ENCODE measurements around the gene SP4.

The SP4 gene

DNA sequence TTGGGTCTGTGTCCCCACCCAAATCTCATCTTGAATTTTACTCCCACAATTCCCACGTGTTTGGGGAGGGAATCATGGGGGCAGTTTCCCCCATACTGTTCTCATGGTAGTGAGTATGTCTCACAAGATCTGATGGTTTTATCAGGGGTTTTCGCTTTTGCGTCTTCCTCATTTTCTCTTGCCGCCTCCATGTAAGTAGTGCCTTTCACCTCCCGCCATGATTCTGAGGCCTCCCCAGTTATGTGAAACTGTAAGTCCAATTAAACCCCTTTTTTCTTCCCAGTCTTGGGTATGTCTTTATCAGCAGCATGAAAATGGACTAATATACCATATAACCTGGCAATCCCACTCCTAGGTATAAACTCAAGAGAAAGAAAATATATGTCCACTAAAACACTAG, 25.9 kb upstream of the SP4 start:
- DNase-seq (no peak), ATAC-seq (ENCODE audit: insufficient read depth, low read depth) (no peak)
- H4K20me1 ChIP-seq (ENCODE audit: insufficient read depth, low read length), result no peaks in the 10 kb centered on the region
- H3K36me3 ChIP-seq (ENCODE audit: insufficient read depth, low read length), result no peaks in the 10 kb centered on the region
- H3K9me3 ChIP-seq (ENCODE audit: insufficient read depth, low read length, severe bottlenecking), result no peaks in the 10 kb centered on the region
- H2AFZ ChIP-seq (ENCODE audit: low read depth, low read length), result no peak overlapping the region
- no peak overlapping the region for H3K9ac ChIP-seq (ENCODE audit: low read depth, low read length)
- H3K4me2 ChIP-seq (ENCODE audit: insufficient read depth, low read length), result no peak overlapping the region
- H3K79me2 ChIP-seq (ENCODE audit: insufficient read depth, low read length), result no peaks in the 10 kb centered on the region
- no peak for TF ChIP-seq EZH2 (IDR thresholded peaks at IDR 0.05; ENCODE audit: borderline replicate concordance, low read depth, low read length, severe bottlenecking)
- TF ChIP-seq, protein P1, sequence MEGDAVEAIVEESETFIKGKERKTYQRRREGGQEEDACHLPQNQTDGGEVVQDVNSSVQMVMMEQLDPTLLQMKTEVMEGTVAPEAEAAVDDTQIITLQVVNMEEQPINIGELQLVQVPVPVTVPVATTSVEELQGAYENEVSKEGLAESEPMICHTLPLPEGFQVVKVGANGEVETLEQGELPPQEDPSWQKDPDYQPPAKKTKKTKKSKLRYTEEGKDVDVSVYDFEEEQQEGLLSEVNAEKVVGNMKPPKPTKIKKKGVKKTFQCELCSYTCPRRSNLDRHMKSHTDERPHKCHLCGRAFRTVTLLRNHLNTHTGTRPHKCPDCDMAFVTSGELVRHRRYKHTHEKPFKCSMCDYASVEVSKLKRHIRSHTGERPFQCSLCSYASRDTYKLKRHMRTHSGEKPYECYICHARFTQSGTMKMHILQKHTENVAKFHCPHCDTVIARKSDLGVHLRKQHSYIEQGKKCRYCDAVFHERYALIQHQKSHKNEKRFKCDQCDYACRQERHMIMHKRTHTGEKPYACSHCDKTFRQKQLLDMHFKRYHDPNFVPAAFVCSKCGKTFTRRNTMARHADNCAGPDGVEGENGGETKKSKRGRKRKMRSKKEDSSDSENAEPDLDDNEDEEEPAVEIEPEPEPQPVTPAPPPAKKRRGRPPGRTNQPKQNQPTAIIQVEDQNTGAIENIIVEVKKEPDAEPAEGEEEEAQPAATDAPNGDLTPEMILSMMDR (IDR thresholded peaks at IDR 0.05; ENCODE audit: borderline replicate concordance, extremely low read depth, low read length, poor library complexity, severe bottlenecking), result no peak
- no peaks in the 10 kb centered on the region for H3K4me1 ChIP-seq (ENCODE audit: insufficient read depth, low read length)
- no peak overlapping the region for H3K4me3 ChIP-seq (ENCODE audit: low read depth in 1 of 2, low read length in 2 of 2)
- no peak overlapping the region for H3K27ac ChIP-seq (ENCODE audit: low read length)
- H3K27me3 ChIP-seq (ENCODE audit: insufficient read depth, low read length, poor library complexity), result no peaks in the 10 kb centered on the region

DNA sequence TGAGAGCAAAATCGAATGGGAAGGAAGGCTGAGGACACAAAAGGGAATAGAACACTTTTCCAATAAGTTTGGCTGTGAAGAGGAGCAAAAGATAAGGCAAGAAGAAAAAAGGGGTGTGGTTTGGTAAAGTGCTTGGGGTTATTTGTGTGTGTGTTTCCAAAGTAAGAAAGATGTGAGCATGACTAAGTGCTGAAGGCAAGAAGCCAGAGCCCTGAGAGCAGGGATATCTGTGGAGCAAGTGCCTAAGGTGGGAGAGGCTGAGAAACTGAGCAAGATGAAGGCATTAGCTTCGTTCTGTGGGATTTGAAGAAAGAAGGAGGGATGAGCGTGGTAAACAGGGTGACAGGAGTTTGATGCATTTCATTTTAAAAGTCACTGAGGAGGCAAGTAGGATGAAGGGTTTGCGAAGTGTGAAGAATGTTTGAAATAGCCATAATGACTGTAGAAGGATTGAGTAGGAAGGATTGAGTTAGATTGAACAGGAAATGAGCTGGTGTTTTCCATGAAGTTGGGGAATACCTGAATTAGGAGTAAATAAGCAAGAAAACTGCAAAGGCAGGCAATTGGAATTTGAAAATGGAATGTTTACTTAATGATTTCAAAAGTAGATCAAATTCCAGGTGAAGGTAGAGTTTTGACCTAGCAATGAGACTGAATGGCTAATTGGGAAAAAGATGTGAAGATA, 19.9 kb upstream of the SP4 start:
- no peaks in the 10 kb centered on the region for H4K20me1 ChIP-seq (ENCODE audit: insufficient read depth, low read length)

DNA sequence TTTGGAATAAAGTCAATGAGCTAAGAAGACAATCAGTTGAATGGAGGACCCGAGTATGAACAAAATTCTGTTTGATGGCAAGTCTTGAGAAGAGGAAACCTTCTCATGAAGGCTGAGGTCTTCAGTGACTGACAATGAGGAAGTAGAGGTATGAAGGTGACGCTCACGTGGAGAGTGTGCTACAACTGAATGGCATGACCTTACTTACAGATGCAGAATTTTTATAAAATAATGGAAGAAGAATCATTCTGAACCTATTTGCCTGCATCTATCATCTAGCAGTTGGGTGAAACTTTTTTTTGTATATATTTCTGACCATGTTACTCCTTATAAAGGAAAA, 19.4 kb upstream of the SP4 start:
- Histone ChIP-seq H3K36me3 (ENCODE audit: insufficient read depth, low read length) (no peaks in the 10 kb centered on the region), H3K9ac (ENCODE audit: low read depth, low read length) (no peak overlapping the region), H3K79me2 (ENCODE audit: insufficient read depth, low read length) (no peaks in the 10 kb centered on the region), H3K4me3 (ENCODE audit: low read depth in 1 of 2, low read length in 2 of 2) (no peak overlapping the region), H3K27me3 (ENCODE audit: insufficient read depth, low read length, poor library complexity) (peaks cover 3% of the 10 kb centered on the region), H4K20me1 (ENCODE audit: insufficient read depth, low read length) (no peaks in the 10 kb centered on the region), H3K9me3 (ENCODE audit: insufficient read depth, low read length, severe bottlenecking) (no peaks in the 10 kb centered on the region), H3K4me1 (ENCODE audit: insufficient read depth, low read length) (no peaks in the 10 kb centered on the region), H3K4me2 (ENCODE audit: insufficient read depth, low read length) (no peak overlapping the region), H3K27ac (ENCODE audit: low read length) (no peak overlapping the region), H2AFZ (ENCODE audit: low read depth, low read length) (no peak overlapping the region)
- ATAC-seq (ENCODE audit: insufficient read depth, low read depth) (no peak), DNase-seq (no peak)
- TF ChIP-seq, protein P1 (IDR thresholded peaks at IDR 0.05; ENCODE audit: borderline replicate concordance, extremely low read depth, low read length, poor library complexity, severe bottlenecking), result no peak
- no peak for TF ChIP-seq EZH2 (IDR thresholded peaks at IDR 0.05; ENCODE audit: borderline replicate concordance, low read depth, low read length, severe bottlenecking)

More for the DNA sequence above, 19.9 kb upstream of the SP4 start:
- peaks cover 3% of the 10 kb centered on the region for H3K27me3 ChIP-seq (ENCODE audit: insufficient read depth, low read length, poor library complexity)
- no peaks in the 10 kb centered on the region for H3K79me2 ChIP-seq (ENCODE audit: insufficient read depth, low read length)
- no peak overlapping the region for H3K27ac ChIP-seq (ENCODE audit: low read length)
- ATAC-seq (ENCODE audit: insufficient read depth, low read depth) (no peak), DNase-seq (no peak)
- H3K36me3 ChIP-seq (ENCODE audit: insufficient read depth, low read length), result no peaks in the 10 kb centered on the region
- H3K4me1 ChIP-seq (ENCODE audit: insufficient read depth, low read length), result no peaks in the 10 kb centered on the region
- H3K4me2 ChIP-seq (ENCODE audit: insufficient read depth, low read length), result no peak overlapping the region
- H3K9ac ChIP-seq (ENCODE audit: low read depth, low read length), result no peak overlapping the region
- H3K4me3 ChIP-seq (ENCODE audit: low read depth in 1 of 2, low read length in 2 of 2), result no peak overlapping the region
- H3K9me3 ChIP-seq (ENCODE audit: insufficient read depth, low read length, severe bottlenecking), result no peaks in the 10 kb centered on the region
- TF ChIP-seq, protein P1 (IDR thresholded peaks at IDR 0.05; ENCODE audit: borderline replicate concordance, extremely low read depth, low read length, poor library complexity, severe bottlenecking), result no peak
- TF ChIP-seq EZH2 (IDR thresholded peaks at IDR 0.05; ENCODE audit: borderline replicate concordance, low read depth, low read length, severe bottlenecking), result no peak
- H2AFZ ChIP-seq (ENCODE audit: low read depth, low read length), result no peak overlapping the region

Measured in DND-41 (cell line).